AG04450 (cell line): ENCODE data around the gene BFSP1. TPM values are rescaled to one million over a fixed set of nuclear protein-coding genes. Genes with fewer than 3 reads are reported as not detected.

Source experiments
- CTCF ChIA-PET: fragments of 300-600, 350-600 bp; formaldehyde crosslinking; extraction: SDS; loops from one replicate; lab custom pipeline; 2022; ENCODE audit warnings: antibody characterized with exemption, inconsistent platforms; lab: Charles Lee
- POLR2A ChIA-PET: fragments of 350-600 bp; formaldehyde crosslinking; extraction: SDS; loops from one replicate; lab custom pipeline; 2021; ENCODE audit warnings: antibody characterized with exemption, inconsistent platforms; lab: Yijun Ruan, JAX
- DNase-seq: peaks from one replicate; pipeline ENCODE4 v3.0.0-alpha.2; 2011; ENCODE audit warnings: low read depth, low spot score
- H3K27ac ChIP-seq: one replicate; pipeline ENCODE4 v1.5.1; 2012; ENCODE audit warnings: low read depth, low read length, control low read depth
- H3K27me3 ChIP-seq: one replicate; pipeline ENCODE4 v1.6.0; 2012; ENCODE audit warnings: low read length; ENCODE audit not compliant: control insufficient read depth, insufficient read depth
- H3K4me3 ChIP-seq: 2 replicates; pipeline ENCODE4 v1.5.1; 2011; ENCODE audit warnings: mild to moderate bottlenecking, low read depth, low read length, control low read depth
- H3K9me3 ChIP-seq: 2 replicates; pipeline ENCODE4 v1.5.1; 2012; ENCODE audit warnings: low read length; ENCODE audit not compliant: control insufficient read depth, insufficient read depth
- polyA plus RNA-seq: library from polyadenylated mRNA; depleted of rRNA; stranded (reverse); fragments of >200 nt; gene quantifications from 2 replicates; pipeline ENCODE4 v1.2.3, GENCODE V29; 2011
- TF ChIP-seq, protein P1 (sequence below): IDR thresholded peaks from 2 replicates; pipeline ENCODE4 v1.5.1; 2011; ENCODE audit warnings: low read depth, low read length, control low read depth, inconsistent platforms

The BFSP1 gene
- polyA plus RNA-seq, 1 experiment = 2.9 TPM

- CTCF ChIA-PET = interaction anchor here (0.9 kb wide), 2 partner anchors 9 to 10 kb away, joined by 3 read pairs; no protein-coding TSS in a partner anchor
- no peaks in the 10 kb centered on the region for H3K27me3 ChIP-seq
- TF ChIP-seq, protein P1, sequence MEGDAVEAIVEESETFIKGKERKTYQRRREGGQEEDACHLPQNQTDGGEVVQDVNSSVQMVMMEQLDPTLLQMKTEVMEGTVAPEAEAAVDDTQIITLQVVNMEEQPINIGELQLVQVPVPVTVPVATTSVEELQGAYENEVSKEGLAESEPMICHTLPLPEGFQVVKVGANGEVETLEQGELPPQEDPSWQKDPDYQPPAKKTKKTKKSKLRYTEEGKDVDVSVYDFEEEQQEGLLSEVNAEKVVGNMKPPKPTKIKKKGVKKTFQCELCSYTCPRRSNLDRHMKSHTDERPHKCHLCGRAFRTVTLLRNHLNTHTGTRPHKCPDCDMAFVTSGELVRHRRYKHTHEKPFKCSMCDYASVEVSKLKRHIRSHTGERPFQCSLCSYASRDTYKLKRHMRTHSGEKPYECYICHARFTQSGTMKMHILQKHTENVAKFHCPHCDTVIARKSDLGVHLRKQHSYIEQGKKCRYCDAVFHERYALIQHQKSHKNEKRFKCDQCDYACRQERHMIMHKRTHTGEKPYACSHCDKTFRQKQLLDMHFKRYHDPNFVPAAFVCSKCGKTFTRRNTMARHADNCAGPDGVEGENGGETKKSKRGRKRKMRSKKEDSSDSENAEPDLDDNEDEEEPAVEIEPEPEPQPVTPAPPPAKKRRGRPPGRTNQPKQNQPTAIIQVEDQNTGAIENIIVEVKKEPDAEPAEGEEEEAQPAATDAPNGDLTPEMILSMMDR = no peak
- H3K27ac ChIP-seq = no peak overlapping the region
- H3K9me3 ChIP-seq = no peaks in the 10 kb centered on the region; the same call in 1 of the 2 replicates
- H3K4me3 ChIP-seq = no peak overlapping the region
- POLR2A ChIA-PET = no interaction called here
- DNase-seq = no peak
These were observed 17.2 kb downstream of the BFSP1 start for GRCh38 chr20:17513939-17514338.

GRCh38 chr20:17511401-17511800, 19.8 kb downstream of the BFSP1 start:
- H3K27me3 ChIP-seq = no peaks in the 10 kb centered on the region
- no peaks in the 10 kb centered on the region for H3K9me3 ChIP-seq
- TF ChIP-seq, protein P1 = no peak
- ChIA-PET CTCF (interaction anchor here (1.2 kb wide), 1 partner anchor 709 kb away, joined by 5 read pairs; no protein-coding TSS in a partner anchor), POLR2A (no interaction called here)
- no peak for DNase-seq
- no peak overlapping the region for H3K4me3 ChIP-seq
- no peak overlapping the region for H3K27ac ChIP-seq

DNA sequence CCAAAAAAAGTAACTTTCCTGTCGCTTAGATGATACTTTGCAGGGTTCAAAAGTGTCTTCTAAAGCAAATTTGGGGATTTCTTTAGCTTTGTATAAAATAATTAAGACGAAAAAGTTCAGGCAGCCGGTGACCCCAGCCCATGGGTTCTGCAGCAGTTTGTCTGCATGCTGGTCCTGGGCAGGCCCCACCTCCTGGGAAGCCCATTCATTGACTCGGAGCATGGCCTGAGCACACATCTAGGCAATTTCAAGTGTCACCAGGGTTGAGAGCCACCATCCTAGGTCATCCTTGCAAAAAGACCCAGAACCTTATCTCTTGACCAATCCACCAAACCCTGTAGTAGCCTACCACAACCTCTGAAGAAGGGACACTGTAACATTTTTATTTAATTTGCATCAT, 20.6 kb downstream of the BFSP1 start:
- ChIA-PET POLR2A (no interaction called here), CTCF (interaction anchor here (1.2 kb wide), 1 partner anchor 708 kb away, joined by 5 read pairs; no protein-coding TSS in a partner anchor)
- TF ChIP-seq, protein P1 = no peak

DNA sequence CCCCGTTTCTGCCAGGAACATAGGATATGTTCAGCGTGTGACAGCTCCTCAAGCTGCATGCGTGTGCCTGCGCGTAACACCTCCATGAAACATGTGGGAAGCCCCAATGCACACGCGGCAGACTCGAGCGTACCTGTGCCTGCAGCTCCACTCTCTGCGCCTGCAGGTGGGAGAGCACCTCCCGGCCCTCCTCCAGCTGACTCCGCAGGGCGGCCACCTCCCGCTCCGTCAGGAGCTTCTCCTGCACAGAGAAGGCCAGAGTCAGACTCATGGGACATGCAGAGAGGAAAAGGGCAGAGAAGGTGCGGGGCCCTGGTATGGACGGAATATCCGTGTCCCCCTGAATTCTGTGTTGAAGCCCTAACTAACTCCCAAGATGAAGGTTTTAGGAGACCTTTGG, 22.4 kb downstream of the BFSP1 start:
- Histone ChIP-seq H3K27me3 (no peaks in the 10 kb centered on the region), H3K27ac (no peak overlapping the region), H3K9me3 (no peaks in the 10 kb centered on the region; the same call in 1 of the 2 replicates), H3K4me3 (no peak overlapping the region)
- DNase-seq = no peak
- POLR2A ChIA-PET = no interaction called here
- TF ChIP-seq, protein P1 = no peak
- CTCF ChIA-PET = interaction anchor here (0.6 kb wide), 1 partner anchor 21 kb away, joined by 3 read pairs; no protein-coding TSS in a partner anchor

More for the DNA sequence above, 20.6 kb downstream of the BFSP1 start:
- Histone ChIP-seq H3K9me3 (no peaks in the 10 kb centered on the region; the same call in 1 of the 2 replicates), H3K4me3 (no peak overlapping the region), H3K27ac (no peak overlapping the region), H3K27me3 (no peaks in the 10 kb centered on the region)
- DNase-seq = no peak

GRCh38 chr20:17507531-17507930, 23.6 kb downstream of the BFSP1 start:
- H3K27me3 ChIP-seq = peaks cover 2% of the 10 kb centered on the region
- no peaks in the 10 kb centered on the region; the same call in 1 of the 2 replicates for H3K9me3 ChIP-seq
- no peak for DNase-seq
- TF ChIP-seq, protein P1 = no peak
- H3K27ac ChIP-seq = no peak overlapping the region
- ChIA-PET CTCF (no interaction called here), POLR2A (no interaction called here)
- H3K4me3 ChIP-seq = no peak overlapping the region
